AG04449 (cell line): ENCODE data around the gene NCOA3.
A peak's percentile ranks its signal among the peaks of the same experiment; 100 is the strongest.

Experiments
- CTCF ChIA-PET: fragments of 350-600 bp; formaldehyde crosslinking; extraction: SDS; loops from one replicate; lab custom pipeline; 2021; ENCODE audit warnings: antibody characterized with exemption; lab: Yijun Ruan, JAX
- POLR2A ChIA-PET: fragments of 400-600, 350-600 bp; formaldehyde crosslinking; extraction: SDS; loops from one replicate; lab custom pipeline; 2020; ENCODE audit warnings: antibody characterized with exemption, inconsistent platforms; lab: Yijun Ruan, JAX
- DNase-seq: peaks from one replicate; pipeline ENCODE4 v3.0.0-alpha.2; 2010; ENCODE audit warnings: low read depth, low spot score
- H3K4me3 ChIP-seq: 2 replicates; pipeline ENCODE4 v1.5.1; 2011; ENCODE audit warnings: low read depth, mild to moderate bottlenecking, control low read depth, low read length
- CTCF ChIP-seq: IDR thresholded peaks from one replicate; pipeline ENCODE4 v1.5.1; 2011; ENCODE audit warnings: mild to moderate bottlenecking, moderate library complexity, low read length, control low read depth, inconsistent platforms; ENCODE audit not compliant: insufficient read depth; ENCODE audit errors: missing control alignments

The NCOA3 gene

DNA sequence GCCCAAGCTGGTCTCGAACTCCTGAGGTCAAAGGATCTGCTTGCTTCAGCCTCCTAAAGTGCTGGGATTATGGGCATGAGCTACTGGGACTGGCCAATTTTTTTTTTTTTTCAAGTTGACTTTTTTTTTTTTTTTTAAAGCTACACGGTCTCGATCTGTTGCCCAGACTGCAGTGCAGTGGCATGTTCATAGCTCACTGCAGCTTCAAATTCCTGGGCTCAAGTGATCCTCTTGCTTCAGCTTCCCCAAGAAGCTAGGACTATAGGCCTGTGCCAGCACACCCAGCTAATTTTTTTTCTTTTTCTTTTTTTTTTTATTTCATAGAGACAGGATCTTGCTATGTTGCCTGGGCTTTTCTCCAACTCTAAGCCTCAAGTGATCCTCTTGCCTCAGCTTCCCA, 59.5 kb downstream of the NCOA3 start:
- ChIA-PET POLR2A (interaction anchor here (0.6 kb wide), 1 partner anchor 9 kb away, joined by 3 read pairs; no protein-coding TSS in a partner anchor), CTCF (interaction anchor here (1.5 kb wide), 1 partner anchor 16 kb away, joined by 4 read pairs; no protein-coding TSS in a partner anchor)
- TF ChIP-seq CTCF: no peak
- H3K4me3 ChIP-seq: no peak overlapping the region
- no peak for DNase-seq

GRCh38 chr20:47561603-47562583, 60.2 kb downstream of the NCOA3 start:
- no peak overlapping the region for H3K4me3 ChIP-seq
- CTCF ChIA-PET: interaction anchor here (1.8 kb wide), 1 partner anchor 13 kb away, joined by 5 read pairs; no protein-coding TSS in a partner anchor
- TF ChIP-seq CTCF: no peak
- POLR2A ChIA-PET: interaction anchor here (0.6 kb wide), 1 partner anchor 10 kb away, joined by 3 read pairs; no protein-coding TSS in a partner anchor
- DNase-seq: no peak

DNA sequence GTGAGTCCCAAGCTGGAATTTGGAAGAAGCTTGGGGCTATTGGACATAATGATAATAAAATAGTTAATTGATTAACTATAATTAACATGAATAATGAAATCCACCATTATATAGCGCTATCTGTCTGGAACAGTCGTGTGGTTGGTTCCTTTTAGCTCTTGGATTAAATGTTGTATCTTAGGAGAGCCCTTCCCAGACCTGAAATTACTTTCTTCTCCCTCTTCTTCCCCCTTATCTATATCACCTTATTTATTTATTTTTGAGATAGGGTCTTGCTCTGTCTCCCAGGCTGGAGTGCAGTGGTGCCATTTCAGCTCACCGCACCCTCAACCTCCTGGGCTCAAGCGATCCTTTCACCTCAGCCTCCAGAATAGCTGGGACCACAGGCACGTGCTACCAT, 64.6 kb downstream of the NCOA3 start:
- CTCF ChIA-PET: interaction anchor here (0.9 kb wide), 1 partner anchor 10 kb away, joined by 3 read pairs; no protein-coding TSS in a partner anchor
- no peak for DNase-seq
- POLR2A ChIA-PET: no interaction called here
- no peak for TF ChIP-seq CTCF
- no peak overlapping the region for H3K4me3 ChIP-seq

- DNase-seq: peak; percentile 67
- POLR2A ChIA-PET: interaction anchor here (1.4 kb wide), 1 partner anchor 66 kb away, joined by 5 read pairs; the partner anchor contains the start of gene NCOA3
- CTCF ChIA-PET: interaction anchor here (0.7 kb wide), 1 partner anchor 42 kb away, joined by 3 read pairs; no protein-coding TSS in a partner anchor
- no peak for TF ChIP-seq CTCF
- no peak overlapping the region for H3K4me3 ChIP-seq
These were observed 66.3 kb downstream of the NCOA3 start for GRCh38 chr20:47568019-47568418.

- CTCF ChIA-PET: no interaction called here
These were observed 67.2 kb downstream of the NCOA3 start for GRCh38 chr20:47568837-47569410.

More at GRCh38 chr20:47568837-47569410, 67.2 kb downstream of the NCOA3 start:
- H3K4me3 ChIP-seq: no peak overlapping the region
- POLR2A ChIA-PET: interaction anchor here (1.4 kb wide), 1 partner anchor 67 kb away, joined by 5 read pairs; the partner anchor contains the start of gene NCOA3
- TF ChIP-seq CTCF: no peak
- no peak for DNase-seq
